Inflammatory macrophage treated with lipopolysaccharide for 4 hours (primary cell): ENCODE measurements around the gene FOXN3.

Experiments
- DNase-seq: peaks from one replicate; pipeline ENCODE4 v3.0.0-alpha.2; 2020

FOXN3 gene

GRCh38 chr14:89430391-89431236 lies 13.6 kb upstream of the FOXN3 start:
- DNase-seq, result peak; percentile 70

GRCh38 chr14:89429199-89430181 lies 12.5 kb upstream of the FOXN3 start:
- no peak for DNase-seq

GRCh38 chr14:89428546-89429198 lies 11.6 kb upstream of the FOXN3 start:
- DNase-seq, result no peak

- DNase-seq, result no peak
These were observed 11.1 kb upstream of the FOXN3 start for GRCh38 chr14:89428173-89428523.

- DNase-seq, result no peak
These were observed 10.6 kb upstream of the FOXN3 start for GRCh38 chr14:89427426-89428172.

GRCh38 chr14:89425931-89426330 lies 8.9 kb upstream of the FOXN3 start:
- DNase-seq, result no peak

- no peak for DNase-seq
These were observed 7.2 kb upstream of the FOXN3 start for GRCh38 chr14:89424241-89424640.

GRCh38 chr14:89422952-89423345 lies 5.9 kb upstream of the FOXN3 start:
- DNase-seq, result no peak

- no peak for DNase-seq
These were observed 5.3 kb upstream of the FOXN3 start for GRCh38 chr14:89422181-89422951.

- DNase-seq, result no peak
These were observed 3.5 kb upstream of the FOXN3 start for GRCh38 chr14:89420502-89420901.

- no peak for DNase-seq
These were observed 3.0 kb upstream of the FOXN3 start for GRCh38 chr14:89419973-89420482.

- peak; percentile 70 for DNase-seq
These were observed 1.9 kb upstream of the FOXN3 start for GRCh38 chr14:89418976-89419375.

- no peak for DNase-seq
These were observed 1.4 kb upstream of the FOXN3 start for GRCh38 chr14:89418452-89418851.

GRCh38 chr14:89417465-89418225 lies 612 bp upstream of the FOXN3 start:
- DNase-seq, result peak; percentile 55

- DNase-seq, result peak; percentile 97
These were observed 734 bp downstream of the FOXN3 start for GRCh38 chr14:89416002-89416995.

- DNase-seq, result no peak
These were observed 1.9 kb downstream of the FOXN3 start for GRCh38 chr14:89415159-89415558.

GRCh38 chr14:89411976-89412375 lies 5.1 kb downstream of the FOXN3 start:
- no peak for DNase-seq

- peak; percentile 24 for DNase-seq
These were observed 7.1 kb downstream of the FOXN3 start for GRCh38 chr14:89409961-89410360.
